Measurements from ENCODE around the gene DGKI. TPM values are rescaled to one million over a fixed set of nuclear protein-coding genes. Genes with fewer than 3 reads are reported as not detected.

DGKI gene
- total and polyA plus RNA-seq, 11 donors = 0.36 to 4.6 (median 1.0) TPM

GRCh38 chr7:137690635-137691034 lies 156.1 kb downstream of the DGKI start:
- WGBS, 4 donors = 86 to 89% (median 88%) methylated on average over 4 of the region's 4 CpGs
- Histone ChIP-seq H3K36me3 (no peaks in the 10 kb centered on the region), H3K27me3 (no peaks in the 10 kb centered on the region), H3K4me3 (no peak overlapping the region), H3K9me3 (no peaks in the 10 kb centered on the region), H3K4me1 (peaks cover 0 to 10% (median 0%) of the 10 kb centered on the region in 12 donors), H3K27ac (no peak overlapping the region)
- TF ChIP-seq CTCF (IDR thresholded peaks at IDR 0.05) (no peak), POLR2A (IDR thresholded peaks at IDR 0.05) (no peak)
- ATAC-seq (no peak), DNase-seq (no peak)
- intact Hi-C loops (cut with DNase I) = no loop called here

- no peak overlapping the region for H3K4me3 ChIP-seq
- no peaks in the 10 kb centered on the region for H3K27me3 ChIP-seq
- no peaks in the 10 kb centered on the region for H3K9me3 ChIP-seq
- H3K36me3 ChIP-seq = no peaks in the 10 kb centered on the region
- H3K4me1 ChIP-seq = peaks cover 0 to 10% (median 0%) of the 10 kb centered on the region in 12 donors
- H3K27ac ChIP-seq = no peak overlapping the region
- 48 to 65% (median 58%) methylated on average over 2 of the region's 2 CpGs for WGBS, 4 donors
- TF ChIP-seq POLR2A (IDR thresholded peaks at IDR 0.05) (no peak), CTCF (IDR thresholded peaks at IDR 0.05) (no peak)
- intact Hi-C loops (cut with DNase I) = no loop called here
- DNase-seq (no peak), ATAC-seq (no peak)
Observed at GRCh38 chr7:137689761-137690160, 157.0 kb downstream of the DGKI start.

GRCh38 chr7:137687556-137688265 lies 159.1 kb downstream of the DGKI start:
- no peaks in the 10 kb centered on the region for H3K36me3 ChIP-seq
- WGBS, 4 donors = 77 to 84% (median 79%) methylated on average over 8 of the region's 8 CpGs
- no peaks in the 10 kb centered on the region for H3K9me3 ChIP-seq
- no peak overlapping the region for H3K4me3 ChIP-seq
- TF ChIP-seq POLR2A (IDR thresholded peaks at IDR 0.05) = no peak
- no peak for TF ChIP-seq CTCF (IDR thresholded peaks at IDR 0.05)
- no peaks in the 10 kb centered on the region for H3K27me3 ChIP-seq
- H3K27ac ChIP-seq = peak overlapping the region in 1 of 12 donors; percentile 50
- no peak for ATAC-seq
- intact Hi-C loops (cut with DNase I) = no loop called here
- DNase-seq = no peak
- peaks cover 0 to 12% (median 0%) of the 10 kb centered on the region in 12 donors for H3K4me1 ChIP-seq

GRCh38 chr7:137685433-137686164 lies 161.2 kb downstream of the DGKI start:
- 53 to 68% (median 62%) methylated on average over 3 of the region's 3 CpGs for WGBS, 4 donors
- ATAC-seq (peak in 1 of 4 donors; percentile 17), DNase-seq (no peak)
- intact Hi-C loops (cut with DNase I) = no loop called here
- Histone ChIP-seq H3K27me3 (no peaks in the 10 kb centered on the region), H3K4me1 (peaks cover 0 to 16% (median 0%) of the 10 kb centered on the region in 12 donors), H3K36me3 (no peaks in the 10 kb centered on the region), H3K4me3 (no peak overlapping the region), H3K27ac (peak overlapping the region in 4 of 12 donors; percentile 23 to 40 (median 30)), H3K9me3 (no peaks in the 10 kb centered on the region)
- TF ChIP-seq POLR2A (IDR thresholded peaks at IDR 0.05) (no peak), CTCF (IDR thresholded peaks at IDR 0.05) (no peak)
